ENCODE measurements around the gene PLOD2. TPM values are rescaled to one million over a fixed set of nuclear protein-coding genes. Genes with fewer than 3 reads are reported as not detected.

PLOD2 gene
- total RNA-seq, 1 donor, result 46.1 TPM

DNA sequence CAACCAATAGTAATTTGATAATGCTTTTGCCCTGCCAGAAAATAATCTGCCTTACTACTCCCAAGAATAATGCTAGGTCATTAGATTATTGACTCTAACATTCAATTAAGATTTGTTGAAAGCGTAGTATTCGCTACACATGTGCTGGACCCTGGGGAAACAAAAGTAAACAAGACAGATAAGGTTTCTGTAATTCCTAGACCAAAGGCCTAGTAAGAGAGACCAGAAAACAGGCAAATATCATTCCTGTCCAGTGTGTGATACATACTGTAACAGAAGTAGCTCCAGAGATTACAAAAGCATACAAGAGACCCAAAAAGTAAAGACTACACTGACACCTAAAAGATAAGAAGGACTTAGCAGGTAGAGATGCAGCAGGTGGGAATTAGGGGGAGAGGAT lies 60.8 kb downstream of the PLOD2 start:
- H3K4me3 ChIP-seq (ENCODE audit: low read depth, low read length), result no peak overlapping the region
- DNase-seq (ENCODE audit: low read depth), result no peak
- TF ChIP-seq, protein P1, sequence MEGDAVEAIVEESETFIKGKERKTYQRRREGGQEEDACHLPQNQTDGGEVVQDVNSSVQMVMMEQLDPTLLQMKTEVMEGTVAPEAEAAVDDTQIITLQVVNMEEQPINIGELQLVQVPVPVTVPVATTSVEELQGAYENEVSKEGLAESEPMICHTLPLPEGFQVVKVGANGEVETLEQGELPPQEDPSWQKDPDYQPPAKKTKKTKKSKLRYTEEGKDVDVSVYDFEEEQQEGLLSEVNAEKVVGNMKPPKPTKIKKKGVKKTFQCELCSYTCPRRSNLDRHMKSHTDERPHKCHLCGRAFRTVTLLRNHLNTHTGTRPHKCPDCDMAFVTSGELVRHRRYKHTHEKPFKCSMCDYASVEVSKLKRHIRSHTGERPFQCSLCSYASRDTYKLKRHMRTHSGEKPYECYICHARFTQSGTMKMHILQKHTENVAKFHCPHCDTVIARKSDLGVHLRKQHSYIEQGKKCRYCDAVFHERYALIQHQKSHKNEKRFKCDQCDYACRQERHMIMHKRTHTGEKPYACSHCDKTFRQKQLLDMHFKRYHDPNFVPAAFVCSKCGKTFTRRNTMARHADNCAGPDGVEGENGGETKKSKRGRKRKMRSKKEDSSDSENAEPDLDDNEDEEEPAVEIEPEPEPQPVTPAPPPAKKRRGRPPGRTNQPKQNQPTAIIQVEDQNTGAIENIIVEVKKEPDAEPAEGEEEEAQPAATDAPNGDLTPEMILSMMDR (IDR thresholded peaks at IDR 0.05; ENCODE audit: insufficient read depth, low read length), result no peak

GRCh38 chr3:146099316-146099715 lies 61.7 kb downstream of the PLOD2 start:
- no peak overlapping the region for H3K4me3 ChIP-seq (ENCODE audit: low read depth, low read length)
- no peak for DNase-seq (ENCODE audit: low read depth)
- TF ChIP-seq, protein P1 (IDR thresholded peaks at IDR 0.05; ENCODE audit: insufficient read depth, low read length), result no peak

DNA sequence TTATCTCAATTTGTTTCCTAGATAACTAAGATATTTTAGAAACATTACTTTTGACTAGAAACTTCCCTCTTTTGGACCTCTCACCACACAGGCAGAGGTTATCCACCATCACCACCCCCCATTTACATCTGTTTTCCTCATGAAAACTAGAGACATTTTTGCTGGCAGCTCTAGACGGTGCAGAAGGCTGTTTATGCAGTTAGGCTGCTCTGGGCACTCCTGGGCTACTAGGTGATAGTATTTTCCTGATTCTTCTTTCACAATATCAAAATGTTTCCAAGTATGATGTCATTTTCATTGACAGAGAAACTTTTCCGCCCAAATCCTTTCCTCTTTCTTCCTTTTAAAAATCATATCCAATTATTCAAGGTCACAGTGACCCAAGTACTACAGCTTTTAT lies 67.1 kb downstream of the PLOD2 start:
- H3K4me3 ChIP-seq (ENCODE audit: low read depth, low read length), result no peak overlapping the region
- TF ChIP-seq, protein P1 (IDR thresholded peaks at IDR 0.05; ENCODE audit: insufficient read depth, low read length), result no peak
- peak; percentile 38 for DNase-seq (ENCODE audit: low read depth)

- H3K4me3 ChIP-seq (ENCODE audit: low read depth, low read length), result no peak overlapping the region
- no peak for DNase-seq (ENCODE audit: low read depth)
- TF ChIP-seq, protein P1 (IDR thresholded peaks at IDR 0.05; ENCODE audit: insufficient read depth, low read length), result no peak
Measured at GRCh38 chr3:146092230-146092629, 68.8 kb downstream of the PLOD2 start.

DNA sequence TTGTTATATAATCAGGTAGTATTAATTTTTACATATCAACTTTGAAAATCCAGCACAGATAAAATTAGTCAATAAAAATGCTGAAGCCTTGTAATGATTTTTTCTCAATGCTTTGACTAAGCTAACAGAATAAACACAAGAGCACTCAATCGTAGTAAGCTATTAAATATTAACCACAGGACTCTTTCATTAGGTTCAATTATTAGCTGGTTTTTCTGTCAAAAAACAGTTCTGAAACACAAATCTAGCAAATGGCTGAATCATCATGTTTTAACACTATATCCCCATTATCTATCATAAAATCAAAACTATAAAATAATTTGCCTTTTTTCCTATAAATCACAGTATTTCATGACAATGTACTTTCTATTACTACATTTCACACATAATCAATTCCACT lies 69.6 kb downstream of the PLOD2 start:
- TF ChIP-seq, protein P1 (IDR thresholded peaks at IDR 0.05; ENCODE audit: insufficient read depth, low read length), result no peak
- H3K4me3 ChIP-seq (ENCODE audit: low read depth, low read length), result no peak overlapping the region
- DNase-seq (ENCODE audit: low read depth), result no peak

- DNase-seq (ENCODE audit: low read depth), result no peak
- no peak overlapping the region for H3K4me3 ChIP-seq (ENCODE audit: low read depth, low read length)
- TF ChIP-seq, protein P1 (IDR thresholded peaks at IDR 0.05; ENCODE audit: insufficient read depth, low read length), result no peak
Measured at GRCh38 chr3:146090521-146090920, 70.5 kb downstream of the PLOD2 start.

- TF ChIP-seq, protein P1 (IDR thresholded peaks at IDR 0.05; ENCODE audit: insufficient read depth, low read length), result no peak
- H3K4me3 ChIP-seq (ENCODE audit: low read depth, low read length), result no peak overlapping the region
- no peak for DNase-seq (ENCODE audit: low read depth)
Measured at GRCh38 chr3:146088840-146089239, 72.1 kb downstream of the PLOD2 start.
